Measurements from ENCODE around the gene COA7. TPM values are rescaled to one million over a fixed set of nuclear protein-coding genes. Genes with fewer than 3 reads are reported as not detected.

Gene COA7
- total RNA-seq, 3 donors from 2014 or later = 18.6 to 22.0 (median 20.3) TPM

DNA sequence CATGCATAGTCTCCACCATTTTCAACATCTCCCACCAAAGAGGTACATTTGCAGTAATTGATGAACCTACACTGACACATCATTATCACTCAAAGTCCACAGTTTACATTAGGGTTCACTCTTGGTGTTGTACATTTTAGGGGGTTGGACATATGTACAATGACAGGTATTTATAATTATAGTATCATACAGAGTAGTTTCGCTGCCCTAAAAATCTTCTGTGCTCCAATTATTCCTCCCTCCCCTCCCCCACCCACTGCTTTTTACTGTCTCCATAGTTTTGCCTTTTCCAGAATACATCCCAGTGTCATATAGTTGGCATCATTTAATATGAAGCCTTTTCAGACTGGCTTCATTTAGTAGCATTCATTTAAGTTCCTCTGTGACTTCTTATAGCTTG is 13.6 kb downstream of the COA7 start:
- TF ChIP-seq, protein P1, sequence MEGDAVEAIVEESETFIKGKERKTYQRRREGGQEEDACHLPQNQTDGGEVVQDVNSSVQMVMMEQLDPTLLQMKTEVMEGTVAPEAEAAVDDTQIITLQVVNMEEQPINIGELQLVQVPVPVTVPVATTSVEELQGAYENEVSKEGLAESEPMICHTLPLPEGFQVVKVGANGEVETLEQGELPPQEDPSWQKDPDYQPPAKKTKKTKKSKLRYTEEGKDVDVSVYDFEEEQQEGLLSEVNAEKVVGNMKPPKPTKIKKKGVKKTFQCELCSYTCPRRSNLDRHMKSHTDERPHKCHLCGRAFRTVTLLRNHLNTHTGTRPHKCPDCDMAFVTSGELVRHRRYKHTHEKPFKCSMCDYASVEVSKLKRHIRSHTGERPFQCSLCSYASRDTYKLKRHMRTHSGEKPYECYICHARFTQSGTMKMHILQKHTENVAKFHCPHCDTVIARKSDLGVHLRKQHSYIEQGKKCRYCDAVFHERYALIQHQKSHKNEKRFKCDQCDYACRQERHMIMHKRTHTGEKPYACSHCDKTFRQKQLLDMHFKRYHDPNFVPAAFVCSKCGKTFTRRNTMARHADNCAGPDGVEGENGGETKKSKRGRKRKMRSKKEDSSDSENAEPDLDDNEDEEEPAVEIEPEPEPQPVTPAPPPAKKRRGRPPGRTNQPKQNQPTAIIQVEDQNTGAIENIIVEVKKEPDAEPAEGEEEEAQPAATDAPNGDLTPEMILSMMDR (IDR thresholded peaks at IDR 0.05) = no peak

DNA sequence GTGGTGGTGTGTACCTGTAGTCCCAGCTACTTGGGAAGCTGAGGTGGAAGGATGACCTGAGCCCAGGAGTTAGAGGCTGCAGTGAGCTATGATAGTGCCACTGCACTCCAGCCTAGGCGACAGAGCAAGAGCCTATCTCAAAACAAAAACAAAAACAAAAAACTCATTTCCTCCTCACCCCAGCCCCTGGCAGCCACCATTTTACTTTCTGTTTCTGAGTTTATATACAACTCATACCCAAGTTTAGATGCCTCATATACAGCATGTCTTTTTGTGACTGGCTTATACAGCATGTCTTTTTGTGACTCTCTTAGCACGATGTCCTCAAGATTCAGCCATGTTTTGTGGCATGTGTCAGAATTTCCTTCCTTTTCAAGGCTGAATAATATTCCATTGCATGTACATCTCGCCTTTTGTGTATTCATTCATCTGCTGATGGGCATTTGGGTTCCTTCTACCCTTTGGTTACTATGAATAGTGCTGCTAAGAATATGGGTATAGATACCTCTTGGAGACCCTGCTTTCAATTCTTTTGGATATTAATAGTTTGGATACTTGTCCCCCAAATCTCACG is 14.7 kb downstream of the COA7 start:
- intact Hi-C loops (cut with DNase I, micrococcal nuclease) = no loop called here
- no peak for DNase-seq
- TF ChIP-seq, protein P1 (IDR thresholded peaks at IDR 0.05) = no peak
- Histone ChIP-seq H3K9me3 (no peaks in the 10 kb centered on the region), H3K36me3 (ENCODE audit: low read depth) (no peaks in the 10 kb centered on the region), H3K4me1 (ENCODE audit: low read depth) (no peaks in the 10 kb centered on the region), H3K4me3 (no peak overlapping the region)
- ATAC-seq = no peak

More for the DNA sequence above, 13.6 kb downstream of the COA7 start:
- no peak for ATAC-seq
- H3K36me3 ChIP-seq (ENCODE audit: low read depth) = no peaks in the 10 kb centered on the region
- H3K9me3 ChIP-seq = no peaks in the 10 kb centered on the region
- no peak for DNase-seq
- H3K4me3 ChIP-seq = no peak overlapping the region
- H3K4me1 ChIP-seq (ENCODE audit: low read depth) = no peaks in the 10 kb centered on the region
- intact Hi-C loops (cut with DNase I, micrococcal nuclease) = no loop called here

- no peaks in the 10 kb centered on the region for H3K36me3 ChIP-seq (ENCODE audit: low read depth)
- H3K9me3 ChIP-seq = no peaks in the 10 kb centered on the region
- ATAC-seq (no peak), DNase-seq (no peak)
- TF ChIP-seq, protein P1 (IDR thresholded peaks at IDR 0.05) = no peak
- intact Hi-C loops (cut with DNase I, micrococcal nuclease) = no loop called here
- H3K4me3 ChIP-seq = no peak overlapping the region
- H3K4me1 ChIP-seq (ENCODE audit: low read depth) = no peaks in the 10 kb centered on the region
These were observed 17.0 kb downstream of the COA7 start for GRCh38 chr1:52681136-52681535.

DNA sequence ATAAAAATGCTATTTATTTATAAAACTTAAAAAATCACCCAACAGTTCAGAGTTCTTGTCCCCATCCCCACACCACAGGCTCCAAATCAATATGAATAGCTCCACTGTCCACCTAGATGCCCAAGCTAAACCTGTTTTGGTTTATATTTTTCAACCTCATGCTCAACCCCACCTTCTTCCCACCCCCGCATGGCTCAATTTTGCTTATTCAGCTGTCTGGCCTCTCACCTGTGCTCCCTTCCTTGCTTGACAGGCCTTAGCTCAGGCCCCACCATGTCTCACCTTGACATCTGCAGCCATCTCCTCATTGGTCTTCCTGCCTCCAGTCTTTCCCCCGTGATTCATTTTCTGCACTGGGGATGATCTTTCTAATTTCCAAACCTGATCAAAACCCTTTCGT is 17.8 kb downstream of the COA7 start:
- intact Hi-C loops (cut with DNase I, micrococcal nuclease) = no loop called here
- DNase-seq (no peak), ATAC-seq (no peak)
- TF ChIP-seq, protein P1 (IDR thresholded peaks at IDR 0.05) = no peak
- Histone ChIP-seq H3K4me3 (no peak overlapping the region), H3K9me3 (no peaks in the 10 kb centered on the region), H3K4me1 (ENCODE audit: low read depth) (no peaks in the 10 kb centered on the region), H3K36me3 (ENCODE audit: low read depth) (no peaks in the 10 kb centered on the region)

- Histone ChIP-seq H3K4me3 (no peak overlapping the region), H3K9me3 (no peaks in the 10 kb centered on the region), H3K4me1 (ENCODE audit: low read depth) (no peaks in the 10 kb centered on the region), H3K36me3 (ENCODE audit: low read depth) (no peaks in the 10 kb centered on the region)
- TF ChIP-seq, protein P1 (IDR thresholded peaks at IDR 0.05) = no peak
- intact Hi-C loops (cut with DNase I, micrococcal nuclease) = no loop called here
- no peak for ATAC-seq
- no peak for DNase-seq
These were observed 18.6 kb downstream of the COA7 start for GRCh38 chr1:52679498-52679897.

GRCh38 chr1:52679048-52679447 is 19.1 kb downstream of the COA7 start:
- H3K4me1 ChIP-seq (ENCODE audit: low read depth) = no peaks in the 10 kb centered on the region
- TF ChIP-seq, protein P1 (IDR thresholded peaks at IDR 0.05) = no peak
- no peaks in the 10 kb centered on the region for H3K9me3 ChIP-seq
- ATAC-seq (no peak), DNase-seq (no peak)
- no peaks in the 10 kb centered on the region for H3K36me3 ChIP-seq (ENCODE audit: low read depth)
- no peak overlapping the region for H3K4me3 ChIP-seq
- intact Hi-C loops (cut with DNase I, micrococcal nuclease) = no loop called here

Data from mucosa of descending colon (tissue), 3 donors.